Measurements from ENCODE around the gene JPH2. TPM values are rescaled to one million over a fixed set of nuclear protein-coding genes. Genes with fewer than 3 reads are reported as not detected.

JPH2 gene
- total and polyA plus RNA-seq, 2 of the 4 experiments (the other 2 are of a cell fraction), result 0.44 to 0.54 TPM

GRCh38 chr20:44115762-44116644, 71.0 kb downstream of the JPH2 start (continued):
- TF ChIP-seq ELK1 (IDR thresholded peaks at IDR 0.05; ENCODE audit: borderline replicate concordance, low read depth, low read length), result no peak
- TF ChIP-seq BHLHE40 (IDR thresholded peaks at IDR 0.05; ENCODE audit: low read depth, low read length), result no peak
- TF ChIP-seq CEBPB (IDR thresholded peaks at IDR 0.05; ENCODE audit: low read depth, low read length), result no peak
